GM23248 (cell line): Measurements from ENCODE around the gene STAG3.

Source experiments
- EZH2 ChIP-seq: fragments of 200-600 bp; sonication (generic); IDR thresholded peaks from 2 replicates; pipeline ENCODE4 v1.6.1; 2018; ENCODE audit warnings: antibody characterized with exemption, mild to moderate bottlenecking; ENCODE audit not compliant: insufficient read depth, poor library complexity, severe bottlenecking
- EZH2phosphoT487 ChIP-seq: fragments of 200-600 bp; sonication (generic); IDR thresholded peaks from 2 replicates; pipeline ENCODE4 v1.6.1; 2018; ENCODE audit warnings: antibody characterized with exemption, moderate library complexity, mild to moderate bottlenecking, low read depth; ENCODE audit not compliant: insufficient read depth

DNA sequence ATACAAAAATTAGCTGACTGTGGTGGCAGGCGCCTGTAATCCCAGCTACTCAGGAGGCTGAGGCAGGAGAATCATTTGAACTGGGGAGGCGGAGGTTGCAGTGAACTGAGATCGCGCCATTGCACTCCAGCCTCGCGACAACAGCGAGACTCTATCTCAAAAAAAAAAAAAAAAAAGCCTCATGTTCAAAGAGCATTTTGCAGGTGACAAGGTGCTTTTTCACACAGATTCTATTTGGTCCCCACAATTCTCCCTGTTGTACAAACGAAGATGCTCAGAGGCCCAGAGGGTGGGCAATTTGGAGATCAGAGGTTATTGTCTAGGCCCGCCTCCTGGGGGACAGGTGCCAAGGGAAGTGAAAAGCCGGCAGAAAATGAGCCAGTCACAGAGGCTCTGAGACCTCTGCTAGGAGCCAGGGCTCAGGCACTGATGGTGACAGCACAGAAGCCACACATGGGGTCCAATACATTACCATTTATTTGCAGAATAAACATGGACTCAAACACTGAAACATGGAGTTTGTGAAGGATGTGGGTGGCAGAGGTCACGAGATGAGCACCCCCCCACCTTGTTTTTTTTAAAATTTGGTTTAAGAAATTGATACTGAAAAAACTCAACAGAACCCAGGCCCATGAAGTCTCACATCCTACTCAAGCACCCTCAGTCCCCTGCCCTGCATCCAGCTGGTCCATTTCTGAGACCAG lies 8.4 kb upstream of the STAG3 start:
- no peak for TF ChIP-seq EZH2phosphoT487
- no peak for TF ChIP-seq EZH2
